Esophagus (tissue), 2 donors: ENCODE results near the gene ERVH48-1. TPM values are rescaled to one million over a fixed set of nuclear protein-coding genes. Genes with fewer than 3 reads are reported as not detected.
A peak's percentile ranks its signal among the peaks of the same experiment; 100 is the strongest.
"Not testable (repeated sequence)": the region's sequence is repeated elsewhere in the genome, so short reads cannot be mapped to it uniquely, and the experiment has no call there.

Experiments used
- H3K27ac ChIP-seq, 2 donors: one replicate each; pipeline ENCODE4 v1.5.1; 2013; ENCODE audit warnings: low read depth in 2 of 2, mild to moderate bottlenecking in 2 of 2, inconsistent platforms in 1 of 2, low read length in 1 of 2, moderate library complexity in 1 of 2
- H3K27me3 ChIP-seq, 2 donors: one replicate each; pipeline ENCODE4 v1.6.1; 2013; ENCODE audit warnings: low read length in 2 of 2, control low read depth in 1 of 2, mild to moderate bottlenecking in 1 of 2; ENCODE audit not compliant: insufficient read depth in 2 of 2, control insufficient read depth in 1 of 2
- H3K36me3 ChIP-seq, 2 donors: one replicate each; pipeline ENCODE4 v1.6.1; 2013; ENCODE audit warnings: low read length in 1 of 2; ENCODE audit not compliant: control insufficient read depth in 2 of 2, insufficient read depth in 2 of 2
- H3K4me1 ChIP-seq, 2 donors: one replicate each; pipeline ENCODE4 v1.6.1; 2013; ENCODE audit warnings: low read length in 1 of 2; ENCODE audit not compliant: control insufficient read depth in 2 of 2, insufficient read depth in 2 of 2
- H3K4me3 ChIP-seq, 2 donors: one replicate each; pipeline ENCODE4 v1.5.1; 2013; ENCODE audit warnings: low read length in 2 of 2, mild to moderate bottlenecking in 2 of 2, low read depth in 1 of 2, moderate library complexity in 1 of 2
- H3K9me3 ChIP-seq, 2 donors: one replicate each; pipeline ENCODE4 v1.6.1; 2013; ENCODE audit warnings: mild to moderate bottlenecking in 2 of 2, low read depth in 1 of 2, low read length in 1 of 2, moderate library complexity in 1 of 2; ENCODE audit not compliant: control insufficient read depth in 2 of 2, insufficient read depth in 1 of 2
- WGBS, 2 donors: extraction: QIAGEN DNeasy Blood & Tissue Kit; methylation state at CpG; one replicate each; pipeline ENCODE4 v1.1.7; 2013; 5-methylcytosine and 5-hydroxymethylcytosine counted together
- polyA plus RNA-seq, 2 donors: library from polyadenylated mRNA; stranded (reverse); fragments of 200-250 nt; gene quantifications; one replicate each; pipeline ENCODE4 v1.2.3, GENCODE V29; 2013
- donor health status: healthy with polysubstance abuse.
- donor health status: Bipolar disorder and iron deficiency.

ERVH48-1 gene
- polyA plus RNA-seq, 2 donors = 0.01 TPM; not detected in 1

- no peaks in the 10 kb centered on the region for H3K9me3 ChIP-seq
- no peak overlapping the region for H3K4me3 ChIP-seq
- 78 to 85% methylated on average over 6 of the region's 6 CpGs for WGBS, 2 donors
- H3K4me1 ChIP-seq = no peaks in the 10 kb centered on the region
- no peaks in the 10 kb centered on the region for H3K27me3 ChIP-seq
- no peaks in the 10 kb centered on the region for H3K36me3 ChIP-seq
- peak overlapping the region in 1 of 2 donors; percentile 24 for H3K27ac ChIP-seq
These were observed 16.3 kb upstream of the ERVH48-1 start for GRCh38 chr21:42941696-42942085.

DNA sequence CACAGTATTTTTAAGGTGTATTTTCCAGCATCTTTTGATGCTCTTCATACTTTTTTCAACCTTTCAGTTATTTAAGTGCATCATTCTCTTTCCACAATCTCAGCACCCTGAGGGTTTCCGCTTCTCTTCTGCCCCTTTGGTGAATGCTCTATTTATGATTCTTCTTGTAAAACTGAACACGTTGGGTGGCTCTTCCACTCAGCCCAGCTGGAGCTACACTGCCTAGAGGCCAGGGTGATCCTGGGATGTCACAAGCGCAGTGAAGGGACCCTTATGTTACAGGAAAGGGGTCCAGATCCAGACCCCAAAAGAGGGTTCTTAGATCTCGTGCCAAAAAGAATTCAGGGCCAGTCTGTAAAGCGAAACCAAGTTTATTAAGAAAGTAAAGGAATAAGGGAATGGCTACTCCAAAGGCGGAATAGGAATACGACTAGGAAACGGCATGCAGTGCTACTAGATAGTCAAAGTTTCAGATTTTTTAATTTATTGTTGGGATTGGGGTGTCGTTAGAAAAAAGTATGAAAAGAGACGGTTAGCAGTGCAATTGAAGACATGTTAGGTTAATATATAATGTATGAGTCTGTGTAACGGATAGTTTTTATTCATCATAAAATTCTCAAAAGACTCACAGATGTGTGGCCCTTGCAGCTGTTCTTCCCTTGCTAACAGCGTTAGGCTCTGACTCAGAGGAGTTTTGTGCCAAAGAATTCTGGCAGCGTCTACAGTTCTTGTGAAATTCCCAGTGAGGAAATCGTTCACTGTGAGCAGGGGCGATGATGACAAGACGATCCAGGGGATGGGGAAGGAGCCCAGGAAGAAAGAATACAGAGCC is 14.4 kb upstream of the ERVH48-1 start:
- no peak overlapping the region for H3K4me3 ChIP-seq

DNA sequence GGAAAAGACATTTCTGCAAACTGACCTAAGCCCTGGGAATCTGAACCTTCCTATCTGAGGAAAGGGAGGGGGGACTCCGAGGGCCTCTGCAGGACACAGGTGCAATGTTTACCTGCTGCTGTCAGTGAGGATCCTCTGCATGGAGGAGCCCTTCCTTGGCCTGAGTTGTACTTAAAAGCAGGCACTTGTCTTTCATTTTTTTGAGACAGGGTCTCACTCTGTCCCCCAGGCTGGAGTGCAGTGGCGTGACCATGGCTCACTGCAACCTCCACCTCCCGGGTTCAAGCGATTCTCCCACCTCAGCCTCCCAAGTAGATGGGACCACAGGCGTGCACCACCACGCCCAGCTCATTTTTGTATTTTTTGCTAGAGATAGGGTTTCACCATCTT is 13.2 kb upstream of the ERVH48-1 start:
- not testable (repeated sequence) for H3K27me3 ChIP-seq, H3K36me3 ChIP-seq, H3K27ac ChIP-seq, H3K4me3 ChIP-seq, H3K9me3 ChIP-seq, H3K4me1 ChIP-seq
- WGBS, 2 donors = 91 to 92% methylated on average over 6 of the region's 6 CpGs

More for the DNA sequence above, 14.4 kb upstream of the ERVH48-1 start:
- Histone ChIP-seq H3K27ac (peak overlapping the region; percentile 28 to 87), H3K9me3 (no peaks in the 10 kb centered on the region), H3K4me1 (no peaks in the 10 kb centered on the region), H3K36me3 (no peaks in the 10 kb centered on the region), H3K27me3 (no peaks in the 10 kb centered on the region)
- WGBS, 2 donors = 30 to 42% methylated on average over 16 of the region's 16 CpGs

DNA sequence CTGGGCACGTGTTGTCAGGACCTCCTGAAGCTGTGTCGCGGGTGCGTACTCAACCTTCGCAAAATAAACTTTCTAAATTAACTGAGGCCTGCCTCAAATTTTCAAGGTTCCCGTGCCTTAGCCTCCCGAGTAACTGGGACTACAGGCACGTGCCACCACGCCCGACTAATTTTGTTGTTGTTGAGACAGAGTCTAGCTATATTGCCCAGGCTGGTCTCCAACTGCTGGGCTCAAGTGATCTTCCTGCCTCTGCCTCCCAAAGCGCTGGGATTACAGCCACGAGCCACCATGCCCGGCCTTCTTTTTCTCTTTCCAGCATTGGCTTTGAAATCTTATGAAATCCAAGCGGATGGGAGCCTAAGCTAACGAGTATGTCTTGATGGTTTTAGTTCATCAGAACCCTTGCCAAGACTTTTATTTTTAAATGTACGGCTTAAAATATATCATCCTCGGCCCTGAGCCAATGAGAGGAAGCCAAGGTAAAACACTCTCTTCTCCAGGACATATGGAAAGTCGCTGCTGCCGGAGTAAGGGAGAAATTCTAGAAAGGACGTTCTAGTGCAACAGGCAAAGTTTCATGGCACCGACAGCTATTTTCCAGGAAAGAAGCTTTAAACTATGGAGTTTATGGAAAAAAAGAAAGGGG is 12.7 kb upstream of the ERVH48-1 start:
- H3K9me3 ChIP-seq = no peaks in the 10 kb centered on the region
- no peaks in the 10 kb centered on the region for H3K36me3 ChIP-seq
- H3K4me3 ChIP-seq = no peak overlapping the region
- H3K27ac ChIP-seq = no peak overlapping the region
- H3K4me1 ChIP-seq = no peaks in the 10 kb centered on the region
- no peaks in the 10 kb centered on the region for H3K27me3 ChIP-seq
- 78 to 87% methylated on average over 21 of the region's 21 CpGs for WGBS, 2 donors

DNA sequence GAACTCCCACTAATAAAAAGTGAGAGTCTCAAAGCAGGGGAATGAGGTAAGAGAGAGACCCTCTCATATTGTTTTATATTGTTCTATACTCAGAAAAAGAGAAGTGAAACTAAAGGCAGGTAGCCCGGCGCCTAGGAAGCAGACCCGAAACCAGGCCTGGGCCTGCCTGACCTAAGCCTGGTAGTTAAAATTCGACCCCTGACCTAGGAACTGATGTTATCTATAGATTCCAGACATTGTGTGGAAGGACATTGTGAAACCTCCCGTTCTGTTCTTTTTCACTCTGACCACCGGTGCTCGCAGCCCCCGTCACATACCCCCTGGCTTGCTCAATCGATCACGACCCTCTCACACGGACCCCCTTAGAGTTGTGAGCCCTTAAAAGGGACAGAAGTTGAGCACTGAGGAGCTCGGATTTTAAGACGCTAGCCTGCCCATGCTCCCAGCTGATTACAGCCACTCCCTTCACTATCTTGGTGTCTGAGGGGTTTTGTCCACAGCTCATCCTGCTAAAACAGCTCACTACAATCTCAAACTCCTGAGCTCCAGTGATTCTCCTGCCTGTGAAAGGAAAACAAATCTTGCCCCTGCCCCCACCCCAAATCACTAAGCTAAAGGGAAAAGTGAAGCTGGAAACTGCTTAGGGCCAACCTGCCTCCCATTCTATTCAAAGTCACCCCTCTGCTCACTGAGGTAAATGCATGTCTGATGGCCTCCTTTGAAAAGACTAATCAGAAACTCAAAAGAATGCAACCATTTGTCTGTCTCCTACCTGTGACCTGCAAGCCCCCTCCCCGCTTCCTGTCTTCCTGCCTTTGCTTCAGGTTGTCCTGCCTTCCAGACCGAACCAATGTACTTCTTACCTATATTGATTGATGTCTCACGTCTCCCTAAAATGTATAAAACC is 11.9 kb upstream of the ERVH48-1 start:
- not testable (repeated sequence) for H3K27me3 ChIP-seq, H3K4me1 ChIP-seq, H3K9me3 ChIP-seq, H3K27ac ChIP-seq, H3K36me3 ChIP-seq, H3K4me3 ChIP-seq
- 83 to 86% methylated on average over 15 to 16 of the region's 16 CpGs for WGBS, 2 donors

DNA sequence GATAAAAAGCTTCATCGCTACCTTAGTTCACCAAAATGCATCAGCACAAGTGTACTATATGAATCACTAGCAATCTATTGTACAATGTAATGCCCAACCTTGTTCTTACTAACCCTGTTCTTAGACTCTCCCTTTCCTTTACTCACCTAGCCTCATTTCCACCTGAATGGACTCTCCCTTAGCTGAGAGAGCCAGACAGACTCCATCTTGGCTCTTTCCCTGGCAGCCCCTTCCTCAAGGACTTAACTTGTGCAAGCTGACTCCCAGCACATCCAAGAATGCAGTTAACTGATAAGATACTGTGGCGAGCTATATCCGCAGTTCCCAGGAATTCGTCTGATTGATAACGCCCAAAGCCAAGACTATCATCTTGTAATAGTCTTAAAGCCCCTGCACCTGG is 10.9 kb upstream of the ERVH48-1 start:
- not testable (repeated sequence) for H3K4me3 ChIP-seq, H3K4me1 ChIP-seq, H3K36me3 ChIP-seq, H3K27ac ChIP-seq, H3K27me3 ChIP-seq, H3K9me3 ChIP-seq
- WGBS, 2 donors = 89 to 92% methylated on average over 5 of the region's 5 CpGs

DNA sequence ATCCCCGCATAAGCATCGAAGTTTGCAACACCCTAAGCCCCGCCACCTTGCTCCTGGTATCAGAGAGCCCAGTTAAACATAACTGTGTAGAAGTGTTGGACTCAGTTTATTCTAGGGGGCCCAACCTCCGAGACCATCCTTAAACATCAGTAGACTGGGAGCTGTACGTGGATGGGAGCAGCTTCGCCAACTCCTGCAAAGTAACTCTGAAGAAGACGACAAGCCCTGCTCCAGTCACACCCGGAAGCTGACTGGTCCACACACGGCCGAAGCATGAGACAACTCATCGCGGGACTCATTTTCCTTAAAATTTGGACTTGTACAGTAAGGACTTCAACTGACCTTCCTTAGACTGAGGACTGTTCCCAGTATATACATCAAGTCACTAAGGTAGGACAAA is 8.5 kb upstream of the ERVH48-1 start:
- not testable (repeated sequence) for H3K27ac ChIP-seq, H3K4me3 ChIP-seq, H3K27me3 ChIP-seq, H3K4me1 ChIP-seq, H3K9me3 ChIP-seq, H3K36me3 ChIP-seq
- WGBS, 2 donors = 94 to 95% methylated on average over 12 of the region's 12 CpGs

- not testable (repeated sequence) for H3K4me1 ChIP-seq, H3K36me3 ChIP-seq, H3K27me3 ChIP-seq, H3K4me3 ChIP-seq, H3K9me3 ChIP-seq
- H3K27ac ChIP-seq = peak overlapping the region in 1 of 2 donors; percentile 30
- 42 to 46% methylated on average over 9 of the region's 9 CpGs for whole genome bisulfite sequencing, 2 donors
These were observed 7.9 kb upstream of the ERVH48-1 start for GRCh38 chr21:42933137-42933970.
